HG03521 (cell line): ENCODE data around the gene CDH16.

ENCODE experiments used
- ATAC-seq: cut with Tn5 transposase; IDR thresholded peaks from one replicate; pipeline ENCODE4 v1.9.1; 2021; ENCODE audit warnings: mild to moderate bottlenecking, moderate library complexity; ENCODE audit not compliant: unreplicated experiment

Gene CDH16

DNA sequence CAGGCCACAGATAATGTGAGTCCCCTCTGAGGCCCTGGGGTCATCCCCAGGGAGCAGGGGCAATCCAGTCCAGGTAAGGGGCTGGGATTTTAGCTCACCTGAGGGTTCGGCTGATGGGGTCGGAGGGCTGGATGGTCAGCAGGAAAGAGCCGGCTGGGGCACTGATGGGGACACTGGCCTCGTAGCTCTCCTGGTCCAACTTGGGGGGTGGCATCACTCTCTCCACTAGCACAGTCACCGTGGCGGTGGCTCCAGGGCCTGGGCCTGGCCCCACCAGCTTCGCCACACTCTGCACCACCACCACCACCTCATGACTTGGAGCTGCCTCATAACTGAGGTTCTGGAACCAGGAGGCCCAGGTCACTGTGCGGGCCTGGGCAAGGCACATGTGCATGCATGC lies 6.9 kb downstream of the CDH16 start:
- ATAC-seq = no peak

DNA sequence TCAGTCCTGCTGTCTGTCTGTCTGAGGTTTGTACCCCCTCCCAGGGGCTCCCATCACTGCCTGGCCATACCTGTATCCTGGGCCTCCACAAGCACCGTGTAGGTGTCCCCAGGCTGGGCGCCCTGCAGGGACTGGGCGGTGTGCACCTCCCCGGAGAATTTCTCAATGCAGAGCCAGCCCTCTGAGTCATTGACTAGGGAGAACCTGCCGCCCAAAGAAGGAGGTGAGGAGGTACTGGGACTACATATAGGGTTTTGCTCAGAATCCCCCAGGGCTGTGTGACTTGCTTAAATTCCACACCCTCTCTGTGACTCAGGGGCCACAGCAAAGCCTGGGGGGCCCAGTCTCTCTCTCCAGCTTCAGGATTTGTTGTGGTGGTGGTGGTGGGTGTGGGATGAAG lies 7.6 kb downstream of the CDH16 start:
- no peak for ATAC-seq

GRCh38 chr16:66910175-66910940 lies 8.3 kb downstream of the CDH16 start:
- no peak for ATAC-seq

GRCh38 chr16:66908762-66909559 lies 9.7 kb downstream of the CDH16 start:
- no peak for ATAC-seq

DNA sequence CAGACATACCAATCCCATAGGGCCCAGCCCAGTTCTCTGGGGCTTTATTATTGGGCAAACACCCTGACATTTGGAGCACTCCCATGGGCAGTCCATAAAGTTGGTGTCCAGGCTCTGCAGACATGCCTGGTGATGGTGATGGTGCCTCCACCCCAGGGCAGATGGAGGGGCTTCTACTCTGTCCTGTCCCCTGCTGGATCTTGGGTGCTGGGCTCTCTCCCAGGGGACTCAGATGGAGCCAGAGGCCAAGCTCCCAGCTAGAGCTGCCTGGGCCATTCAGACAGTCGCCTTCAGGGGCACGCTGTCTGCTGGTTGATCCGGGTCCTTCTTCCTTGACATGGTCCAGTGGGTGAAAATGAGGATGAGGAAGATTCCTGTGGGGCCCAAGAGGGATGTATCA lies 10.6 kb downstream of the CDH16 start:
- ATAC-seq = no peak

- ATAC-seq = no peak
Observed at GRCh38 chr16:66906916-66907836, 11.5 kb downstream of the CDH16 start.

DNA sequence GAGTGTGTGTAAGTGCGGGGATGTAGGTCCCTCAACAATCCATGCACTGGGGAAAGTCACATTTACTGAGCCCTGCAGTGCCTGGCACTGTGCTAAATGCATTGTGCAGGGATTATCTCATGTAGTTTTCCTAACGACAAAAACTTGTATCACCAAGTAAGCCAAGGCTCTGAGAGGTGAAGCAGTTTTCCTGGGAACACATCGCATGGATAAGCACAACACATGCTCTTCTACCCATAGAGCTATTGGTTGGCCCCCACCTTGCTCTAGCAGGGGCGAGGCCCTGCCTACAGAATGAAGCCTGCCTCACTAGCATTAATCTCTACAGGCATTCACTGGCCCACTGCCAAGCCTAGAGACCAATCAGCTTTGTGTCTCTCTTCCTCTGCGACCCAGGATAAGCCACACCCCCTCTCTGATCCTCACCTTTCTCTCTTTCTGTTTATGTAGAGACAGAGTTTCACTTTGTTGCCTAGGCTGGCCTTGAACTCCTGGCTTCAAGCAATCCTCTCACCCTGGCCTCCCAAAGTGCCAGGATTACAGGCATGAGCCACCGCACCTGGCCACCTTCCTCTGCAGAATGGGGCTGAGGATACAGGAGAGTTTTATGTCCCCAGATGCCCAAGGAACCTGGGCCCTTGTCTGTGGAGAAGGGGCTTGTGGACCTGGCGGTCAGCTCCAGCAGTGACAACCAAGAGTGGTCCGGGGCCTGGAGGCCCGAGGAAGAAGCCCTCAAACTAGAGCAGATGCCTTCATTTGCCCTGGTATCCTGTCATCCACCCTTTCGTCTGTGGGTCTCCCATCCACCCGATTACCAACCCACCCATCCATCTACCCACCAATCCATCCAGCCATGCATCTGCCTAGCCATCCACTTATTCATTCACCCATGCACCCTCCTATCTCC lies 12.8 kb downstream of the CDH16 start:
- ATAC-seq = no peak

GRCh38 chr16:66904846-66905632 lies 13.6 kb downstream of the CDH16 start:
- ATAC-seq = no peak

- no peak for ATAC-seq
Observed at GRCh38 chr16:66904428-66904845, 14.2 kb downstream of the CDH16 start.

DNA sequence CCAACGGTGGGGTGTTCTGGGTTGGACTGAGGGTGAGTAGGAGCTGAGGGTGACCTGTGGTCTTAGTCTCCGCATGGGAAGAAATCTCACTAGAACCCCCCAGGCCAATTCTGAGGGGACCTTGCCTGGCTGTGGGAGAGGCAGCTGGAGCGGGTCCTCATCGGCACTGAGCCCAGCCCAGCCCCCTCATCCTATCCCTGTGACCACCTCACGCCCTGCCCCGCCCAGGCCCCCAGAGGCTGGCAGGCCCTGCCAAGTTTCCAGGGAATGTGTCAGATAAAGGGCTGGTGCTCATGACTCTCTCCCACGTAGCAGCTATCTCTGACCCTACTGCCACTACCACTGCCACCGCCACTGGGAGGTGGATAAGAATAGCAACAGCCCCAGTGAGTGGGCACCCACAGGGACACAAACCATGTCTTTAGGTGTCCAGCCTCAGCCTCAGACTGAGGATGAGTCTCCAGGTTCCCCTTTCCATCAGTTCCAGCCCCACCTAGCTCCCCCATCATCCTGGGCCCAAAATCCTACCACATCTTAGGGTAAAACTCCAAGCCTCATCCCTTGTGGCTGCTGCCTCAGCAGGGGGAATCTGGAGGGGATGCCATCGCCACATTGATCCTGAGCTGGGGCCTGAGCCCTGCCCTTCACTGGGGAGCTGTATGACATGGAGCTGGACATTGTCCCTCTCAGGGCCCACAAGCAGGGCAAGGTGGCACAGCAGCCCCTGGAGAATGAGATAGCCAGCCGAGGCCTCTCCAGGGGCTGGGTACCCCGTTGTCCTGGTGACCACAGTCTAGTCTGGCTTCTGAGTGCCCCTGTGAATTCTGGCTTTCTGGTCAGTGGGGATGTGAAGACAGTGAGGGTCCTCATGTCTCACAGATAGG lies 14.9 kb downstream of the CDH16 start:
- no peak for ATAC-seq

GRCh38 chr16:66902648-66903543 lies 15.8 kb downstream of the CDH16 start:
- ATAC-seq = no peak

DNA sequence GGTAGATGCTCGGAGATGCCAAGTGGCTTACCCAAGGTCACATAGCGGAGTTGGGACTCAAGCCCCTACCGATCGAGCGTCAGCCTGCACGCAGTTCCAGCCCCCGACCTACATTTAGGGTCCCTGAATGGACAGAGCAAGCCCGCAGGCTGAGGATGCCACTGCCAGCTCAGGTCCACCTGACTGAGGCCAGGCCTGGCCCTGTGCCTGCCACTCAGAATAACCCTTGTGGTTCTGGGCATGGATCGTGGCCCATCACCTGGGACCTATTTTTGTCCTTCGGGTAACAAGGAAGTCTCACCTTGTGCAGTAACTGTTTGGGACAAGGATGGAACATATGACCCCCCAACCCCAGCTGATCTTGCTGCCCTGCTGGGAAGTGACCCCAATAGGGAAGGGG lies 17.1 kb downstream of the CDH16 start:
- ATAC-seq = no peak

- ATAC-seq = no peak
Observed at GRCh38 chr16:66900721-66901441, 17.8 kb downstream of the CDH16 start.

- no peak for ATAC-seq
Observed at GRCh38 chr16:66899945-66900710, 18.6 kb downstream of the CDH16 start.

GRCh38 chr16:66899310-66899944 lies 19.3 kb downstream of the CDH16 start:
- no peak for ATAC-seq

DNA sequence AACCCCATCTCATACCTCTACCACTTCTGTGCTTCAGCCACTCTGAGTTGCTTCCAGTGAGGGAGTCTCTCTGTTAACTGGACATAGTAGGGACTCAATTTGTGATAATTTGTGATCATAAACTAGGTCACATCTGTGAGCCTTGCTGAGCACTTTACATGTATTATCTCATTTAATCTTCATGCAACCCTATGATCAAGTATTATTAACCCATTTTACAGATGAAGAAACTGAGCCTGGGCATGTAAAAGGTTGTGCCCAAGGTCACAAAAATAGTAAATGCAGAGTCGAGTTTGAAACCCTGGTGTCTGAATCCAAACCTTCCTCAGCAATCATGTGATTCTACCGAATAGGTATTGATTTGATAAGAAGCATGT lies 19.8 kb downstream of the CDH16 start:
- ATAC-seq = no peak
